Nephron progenitor cell (in vitro differentiated cells): ENCODE measurements around the gene NXN.
A peak's percentile ranks its signal among the peaks of the same experiment; 100 is the strongest.
"Not testable (repeated sequence)": the region's sequence is repeated elsewhere in the genome, so short reads cannot be mapped to it uniquely, and the experiment has no call there.

Experiments used
- DNase-seq: peaks from one replicate; pipeline ENCODE4 v3.0.0; 2021
- H3K27ac Mint-ChIP-seq: 2 replicates; pipeline ENCODE4 v1.8.0; 2021; ENCODE audit warnings: mild to moderate bottlenecking, moderate library complexity, mixed read lengths
- H3K27me3 Mint-ChIP-seq: 2 replicates; pipeline ENCODE4 v1.8.0; 2021; ENCODE audit warnings: mild to moderate bottlenecking, low read depth, mixed read lengths; ENCODE audit not compliant: poor library complexity
- H3K36me3 Mint-ChIP-seq: 2 replicates; pipeline ENCODE4 v1.8.0; 2021; ENCODE audit warnings: low read depth, mixed read lengths
- H3K4me1 Mint-ChIP-seq: 2 replicates; pipeline ENCODE4 v1.8.0; 2021; ENCODE audit warnings: mixed read lengths
- H3K4me3 Mint-ChIP-seq: 2 replicates; pipeline ENCODE4 v1.8.0; 2021; ENCODE audit warnings: mild to moderate bottlenecking, moderate library complexity, mixed read lengths
- H3K9me3 Mint-ChIP-seq: 2 replicates; pipeline ENCODE4 v1.8.0; 2021; ENCODE audit warnings: mild to moderate bottlenecking, moderate library complexity, mixed read lengths
- CTCF ChIP-seq: fragments of 200-600 bp; sonication (generic); IDR thresholded peaks from 2 replicates; pipeline ENCODE4 v1.5.0; 2021; ENCODE audit warnings: antibody characterized with exemption

Gene NXN

GRCh38 chr17:953767-954166 is 25.8 kb downstream of the NXN start:
- Mint-ChIP-seq H3K4me1 (peaks cover 64% of the 10 kb centered on the region), H3K27me3 (peaks cover 3% of the 10 kb centered on the region), H3K4me3 (no peak overlapping the region), H3K27ac (peak overlapping the region; percentile 97), H3K9me3 (peaks cover 7% of the 10 kb centered on the region), H3K36me3 (peaks cover 32% of the 10 kb centered on the region)
- no peak for TF ChIP-seq CTCF
- no peak for DNase-seq

- not testable (repeated sequence) for DNase-seq, H3K4me3 Mint-ChIP-seq, H3K27me3 Mint-ChIP-seq, H3K9me3 Mint-ChIP-seq
- peak overlapping the region; percentile 93 for H3K27ac Mint-ChIP-seq
- peaks cover 63% of the 10 kb centered on the region for H3K4me1 Mint-ChIP-seq
- peaks cover 24% of the 10 kb centered on the region for H3K36me3 Mint-ChIP-seq
These were observed 27.0 kb downstream of the NXN start for GRCh38 chr17:952592-952991.

DNA sequence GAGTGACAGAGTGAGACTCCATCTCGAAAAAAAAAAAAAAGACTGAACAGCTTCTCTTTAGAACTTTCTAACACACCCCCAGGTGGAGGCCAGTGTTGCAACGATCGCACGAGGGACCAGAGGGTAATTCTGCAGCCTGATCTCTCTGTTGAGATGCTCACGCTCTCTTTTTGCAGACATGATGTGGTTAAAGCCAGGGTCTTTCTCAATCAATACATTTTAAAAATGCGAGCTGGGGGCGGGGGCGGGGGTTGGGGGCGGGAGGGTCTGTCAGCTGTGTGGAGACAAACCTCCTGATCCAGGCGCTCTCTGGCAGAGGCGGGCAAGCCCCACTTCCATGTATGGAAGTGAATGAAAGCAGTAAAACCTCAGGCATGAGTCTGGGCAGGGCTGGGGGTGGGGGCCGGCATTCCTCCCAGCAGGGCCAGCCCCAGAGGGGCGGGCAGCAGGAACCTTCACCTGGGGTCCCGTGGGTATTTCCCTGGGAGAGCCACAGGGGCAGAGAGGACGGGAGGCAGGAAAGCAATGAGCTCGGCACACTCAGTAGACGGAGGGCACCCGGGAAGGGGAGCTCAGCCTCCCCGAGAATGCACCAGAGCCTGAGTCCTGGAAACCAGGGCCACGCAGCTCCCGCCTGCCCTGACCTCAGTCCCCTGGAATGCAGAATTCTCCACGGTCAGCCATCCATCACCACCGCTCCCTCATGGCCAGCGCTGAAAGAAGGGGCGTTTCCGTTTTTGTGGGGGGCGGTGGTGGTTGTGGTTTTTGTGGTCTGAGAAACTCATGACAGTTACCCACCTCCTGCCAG is 28.0 kb downstream of the NXN start:
- Mint-ChIP-seq H3K27me3 (no peaks in the 10 kb centered on the region), H3K9me3 (no peaks in the 10 kb centered on the region), H3K36me3 (peaks cover 21% of the 10 kb centered on the region), H3K4me1 (peaks cover 54% of the 10 kb centered on the region), H3K27ac (peak overlapping the region; percentile 97), H3K4me3 (peak overlapping the region; percentile 44)
- no peak for TF ChIP-seq CTCF
- DNase-seq = peak; percentile 81

- Mint-ChIP-seq H3K4me3 (peak overlapping the region; percentile 47), H3K36me3 (peaks cover 23% of the 10 kb centered on the region), H3K27ac (peak overlapping the region; percentile 96), H3K27me3 (no peaks in the 10 kb centered on the region), H3K4me1 (peaks cover 52% of the 10 kb centered on the region), H3K9me3 (no peaks in the 10 kb centered on the region)
- DNase-seq = peak; percentile 25
- TF ChIP-seq CTCF = no peak
These were observed 29.8 kb downstream of the NXN start for GRCh38 chr17:949623-950303.

GRCh38 chr17:948284-948852 is 31.2 kb downstream of the NXN start:
- peak; percentile 55 for DNase-seq
- no peaks in the 10 kb centered on the region for H3K27me3 Mint-ChIP-seq
- H3K36me3 Mint-ChIP-seq = peaks cover 24% of the 10 kb centered on the region
- no peaks in the 10 kb centered on the region for H3K9me3 Mint-ChIP-seq
- no peak overlapping the region for H3K4me3 Mint-ChIP-seq
- H3K27ac Mint-ChIP-seq = peak overlapping the region; percentile 50
- H3K4me1 Mint-ChIP-seq = peaks cover 57% of the 10 kb centered on the region
- TF ChIP-seq CTCF = no peak

DNA sequence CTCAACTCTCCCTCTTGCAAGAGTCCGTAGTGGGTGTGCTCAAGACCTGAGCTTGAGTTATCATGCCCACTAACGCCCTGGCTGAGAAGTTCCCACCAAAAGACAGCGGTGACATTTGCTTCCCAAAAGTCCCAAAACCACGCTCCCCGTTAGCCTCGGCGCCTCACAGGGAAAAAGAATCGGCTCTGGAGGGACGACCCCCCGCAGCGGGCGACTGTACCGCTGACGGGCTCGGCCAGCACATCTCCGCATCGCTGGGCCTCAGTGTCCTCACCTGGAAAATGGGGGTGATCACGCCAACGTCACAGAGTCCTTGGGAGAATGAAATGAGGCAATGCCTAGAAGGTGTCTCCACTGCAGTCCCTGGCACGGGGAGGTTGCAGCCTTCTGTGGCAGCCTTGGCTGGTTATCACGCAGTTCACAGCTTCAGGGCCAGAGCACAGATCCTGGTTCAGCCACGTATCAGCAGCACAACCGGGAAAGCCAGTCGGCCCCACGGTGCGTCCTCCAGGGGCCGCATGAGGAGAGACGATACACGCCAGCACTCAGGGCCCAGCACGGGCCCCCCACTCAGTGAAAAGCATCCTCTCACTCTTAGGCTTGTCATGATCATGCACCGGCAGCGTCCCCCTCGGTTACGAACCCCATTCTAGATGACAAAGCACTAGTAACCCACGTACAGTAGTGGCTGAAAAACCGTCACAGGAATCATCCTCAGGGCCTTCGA is 32.9 kb downstream of the NXN start:
- DNase-seq = no peak
- no peak for TF ChIP-seq CTCF
- Mint-ChIP-seq H3K27ac (peak overlapping the region; percentile 68), H3K36me3 (peaks cover 24% of the 10 kb centered on the region), H3K4me1 (peaks cover 56% of the 10 kb centered on the region), H3K9me3 (no peaks in the 10 kb centered on the region), H3K27me3 (no peaks in the 10 kb centered on the region), H3K4me3 (no peak overlapping the region)
